Embryonic facial prominence (tissue), 1 donor: ENCODE results near the gene STIP1.

Experiments
- DNase-seq: peaks from one replicate; pipeline ENCODE4 v3.0.0-alpha.2; 2016; ENCODE audit errors: extremely low spot score

STIP1 gene

DNA sequence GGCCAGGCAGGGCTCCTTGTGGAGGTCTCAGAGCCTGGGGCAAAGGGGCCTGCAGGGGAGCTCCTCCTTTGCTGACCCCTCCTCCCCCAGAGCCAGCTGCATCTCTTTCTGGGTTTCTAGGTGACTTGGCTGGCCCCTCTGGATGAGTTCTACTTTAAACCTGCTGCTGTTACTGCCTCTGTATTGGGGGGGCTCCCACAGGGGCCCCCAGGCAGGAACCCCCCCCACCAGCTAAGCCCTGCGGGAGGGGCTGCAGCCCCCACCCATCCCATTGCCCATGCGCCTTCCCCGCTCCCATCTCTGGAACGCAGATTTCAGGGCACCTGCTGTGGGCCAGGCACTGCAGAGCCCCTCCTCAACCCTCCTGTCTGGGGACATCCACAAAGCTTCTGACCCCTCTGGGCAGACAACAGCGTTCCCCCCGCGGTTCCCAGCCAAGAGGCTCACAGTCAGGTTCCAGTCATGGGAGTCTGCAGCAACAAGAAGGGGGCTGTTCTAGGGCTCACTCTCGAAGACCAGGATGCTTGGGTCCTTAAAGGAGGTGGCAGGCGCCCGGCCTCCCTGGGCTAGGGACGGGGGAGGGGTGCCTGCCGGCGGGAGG, 64.5 kb downstream of the STIP1 start:
- DNase-seq, result no peak

DNA sequence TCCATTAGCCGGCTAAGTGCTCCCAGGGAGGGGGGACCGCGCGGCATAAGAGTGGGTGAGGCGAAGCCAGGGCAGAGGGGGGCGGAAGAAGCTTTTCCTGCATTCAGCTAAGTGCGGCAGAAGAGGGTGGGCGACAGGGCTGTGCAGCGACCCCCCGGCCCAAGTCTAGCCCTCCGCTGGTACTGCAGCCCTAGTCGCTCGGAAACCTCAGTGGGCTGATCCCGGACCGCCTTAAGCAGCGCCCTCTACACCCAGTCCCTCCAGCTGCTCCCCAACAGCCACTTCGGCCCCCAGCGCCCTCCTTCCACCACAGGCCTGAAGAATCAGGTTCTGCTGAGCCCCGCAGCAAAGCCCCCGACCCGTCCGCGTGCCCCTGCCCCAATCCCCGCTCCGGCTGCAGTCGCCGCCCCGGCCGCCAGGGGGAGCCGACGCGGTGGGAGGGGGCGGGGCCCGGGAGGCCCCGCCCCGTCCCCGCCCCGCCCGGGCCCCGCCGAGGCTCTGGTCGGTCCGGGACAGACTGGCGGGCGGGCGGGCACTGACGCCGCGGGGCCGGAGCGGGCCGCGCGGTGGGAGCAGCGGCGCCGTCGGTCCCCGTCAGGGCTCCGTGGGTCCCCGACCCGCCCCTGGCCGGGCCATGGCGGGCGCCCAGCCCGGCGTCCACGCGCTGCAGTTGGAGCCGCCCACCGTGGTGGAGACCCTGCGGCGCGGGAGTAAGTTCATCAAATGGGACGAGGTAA, 65.2 kb downstream of the STIP1 start, which contains the start of gene PLCB3:
PLCB3 (plus strand) TSS at position 515 of the 737 bp plus-strand sequence; CDS start at position 635, 120 bp downstream.
- no peak for DNase-seq

DNA sequence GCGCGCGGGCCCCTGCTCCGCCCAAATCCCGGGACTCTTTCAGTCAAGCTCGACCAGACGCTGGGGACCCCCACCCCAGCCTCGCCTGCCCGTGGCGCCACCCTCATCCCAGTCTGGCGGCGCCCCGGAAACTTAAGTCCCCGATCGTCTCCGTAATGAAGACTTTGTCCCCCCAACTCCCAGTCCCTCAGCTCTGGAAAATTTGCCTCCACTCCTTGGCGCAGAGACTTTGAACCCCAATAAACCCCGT, 65.7 kb downstream of the STIP1 start:
- no peak for DNase-seq

DNA sequence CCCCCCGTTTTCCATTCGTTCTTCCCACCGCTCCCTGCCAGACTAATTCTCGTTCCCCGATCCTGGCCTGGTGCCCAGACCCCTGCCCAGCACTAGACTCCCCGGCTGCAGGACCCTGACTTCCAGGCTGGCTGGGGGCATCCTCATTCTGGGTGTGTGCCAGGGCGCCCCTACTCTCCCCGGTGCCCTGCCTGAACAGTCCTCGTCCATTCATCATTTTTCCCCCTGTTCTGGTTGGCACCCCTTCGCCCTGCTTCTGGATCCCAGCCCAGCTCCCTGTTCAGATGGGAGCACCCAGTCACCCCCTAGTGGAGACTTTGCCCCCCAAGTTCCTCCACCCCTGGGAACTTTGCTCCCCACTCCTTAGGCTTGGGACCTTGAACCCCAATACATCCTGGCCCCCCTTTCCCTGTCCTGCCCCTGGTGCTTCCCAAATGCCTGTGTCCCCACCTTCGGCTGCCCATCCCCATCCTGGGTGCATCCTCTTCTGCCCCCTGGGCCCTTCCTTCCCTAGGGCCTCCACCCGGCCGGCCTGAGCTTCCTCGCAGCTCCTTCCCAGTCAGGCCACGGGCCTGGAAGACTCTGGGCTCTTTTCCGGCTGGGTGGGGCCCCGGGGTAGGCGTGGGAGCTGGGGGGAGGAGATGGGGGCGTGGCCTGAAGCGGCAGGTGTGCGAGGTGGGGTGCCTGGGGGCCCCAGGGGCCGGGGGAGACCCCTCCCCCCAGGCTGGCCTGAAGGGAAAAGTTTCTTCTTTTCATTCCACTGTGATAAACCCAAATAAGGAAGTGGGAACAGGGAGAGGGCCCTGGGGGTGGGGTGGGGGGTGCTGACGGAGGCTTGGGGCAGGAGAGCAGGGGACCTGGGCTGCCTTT, 66.3 kb downstream of the STIP1 start:
- DNase-seq, result no peak

DNA sequence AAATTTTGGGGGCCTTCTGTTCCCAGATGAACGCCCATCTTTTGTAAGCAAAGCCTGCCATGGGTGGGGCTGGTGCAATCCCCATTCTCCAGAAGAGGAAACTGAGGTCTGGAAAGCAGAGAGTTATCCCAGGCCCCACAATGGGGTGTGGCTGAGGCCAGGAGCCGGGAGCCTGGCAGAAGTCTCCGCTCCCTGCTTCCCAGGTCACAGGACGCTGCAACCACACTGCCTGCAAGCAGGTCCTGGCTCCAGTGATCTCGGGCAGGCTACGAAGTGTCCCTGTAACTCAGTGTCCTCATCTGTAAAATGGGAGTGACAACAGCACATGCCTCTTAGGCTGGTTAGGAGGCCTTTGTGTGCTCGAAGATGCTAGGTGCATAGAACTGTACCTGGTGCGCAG, 67.1 kb downstream of the STIP1 start:
- no peak for DNase-seq

DNA sequence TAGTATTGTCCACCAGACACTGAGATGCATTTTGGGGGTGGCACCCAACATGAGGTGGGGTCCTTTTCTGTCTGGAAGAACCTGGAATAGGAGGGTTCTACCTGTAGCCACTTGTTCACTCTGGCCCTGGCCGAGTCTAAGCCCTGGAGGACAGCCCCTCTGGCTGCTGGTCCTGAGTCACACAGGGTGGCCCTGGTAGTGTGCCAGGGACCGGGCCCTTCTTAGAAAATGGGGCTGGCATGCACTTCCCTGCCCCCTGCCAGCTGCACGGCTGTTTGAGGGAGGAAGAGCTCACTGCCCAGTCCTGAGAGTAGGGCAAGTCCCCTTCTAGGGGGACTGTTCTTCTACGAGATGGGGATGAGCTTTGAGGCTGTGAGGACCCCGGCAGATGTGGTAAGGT, 67.5 kb downstream of the STIP1 start:
- DNase-seq, result no peak
